ENCODE measurements around the gene RAB40A. TPM values are rescaled to one million over a fixed set of nuclear protein-coding genes. Genes with fewer than 3 reads are reported as not detected.

Gene RAB40A
- total and polyA plus RNA-seq, 2 donors (not counting 1 experiment from before 2014, with no cell fraction given): 0.15 to 0.67 TPM

- H3K27ac ChIP-seq (ENCODE audit: low read length in 2 of 2): no peak overlapping the region
- intact Hi-C loops (cut with micrococcal nuclease): no loop called here
- no peak overlapping the region for H3K4me2 ChIP-seq (replicated peaks; ENCODE audit: low read depth, low read length, poor library complexity, severe bottlenecking)
- ChIA-PET POLR2A (no interaction called here), CTCF (no interaction called here)
- H3K36me3 ChIP-seq (replicated peaks in 1 of 2; ENCODE audit: control extremely low read depth in 1 of 2, control insufficient read depth in 1 of 2, extremely low read depth in 1 of 2, insufficient read depth in 2 of 2, low read length in 1 of 2): no peaks in the 10 kb centered on the region
- H2AFZ ChIP-seq (ENCODE audit: insufficient read depth, low read depth, low read length, poor library complexity, severe bottlenecking): no peak overlapping the region
- no peaks in the 10 kb centered on the region for H3K9me3 Mint-ChIP-seq (ENCODE audit: insufficient read depth)
- no peaks in the 10 kb centered on the region for H3K4me1 ChIP-seq (ENCODE audit: control insufficient read depth in 2 of 2, insufficient read depth in 2 of 2, low read length in 2 of 2)
- no peak for DNase-seq
- H3K27ac Mint-ChIP-seq: no peak overlapping the region
- H3K79me2 ChIP-seq (ENCODE audit: control insufficient read depth, insufficient read depth, low read length): no peaks in the 10 kb centered on the region
- H4K20me1 ChIP-seq (ENCODE audit: control insufficient read depth, insufficient read depth, low read length, poor library complexity, severe bottlenecking): no peaks in the 10 kb centered on the region
- no peaks in the 10 kb centered on the region for H3K27me3 ChIP-seq (replicated peaks in 1 of 4; ENCODE audit: control extremely low read depth in 1 of 4, control insufficient read depth in 3 of 4, insufficient read depth in 4 of 4, low read length in 3 of 4)
- TF ChIP-seq, protein P1, sequence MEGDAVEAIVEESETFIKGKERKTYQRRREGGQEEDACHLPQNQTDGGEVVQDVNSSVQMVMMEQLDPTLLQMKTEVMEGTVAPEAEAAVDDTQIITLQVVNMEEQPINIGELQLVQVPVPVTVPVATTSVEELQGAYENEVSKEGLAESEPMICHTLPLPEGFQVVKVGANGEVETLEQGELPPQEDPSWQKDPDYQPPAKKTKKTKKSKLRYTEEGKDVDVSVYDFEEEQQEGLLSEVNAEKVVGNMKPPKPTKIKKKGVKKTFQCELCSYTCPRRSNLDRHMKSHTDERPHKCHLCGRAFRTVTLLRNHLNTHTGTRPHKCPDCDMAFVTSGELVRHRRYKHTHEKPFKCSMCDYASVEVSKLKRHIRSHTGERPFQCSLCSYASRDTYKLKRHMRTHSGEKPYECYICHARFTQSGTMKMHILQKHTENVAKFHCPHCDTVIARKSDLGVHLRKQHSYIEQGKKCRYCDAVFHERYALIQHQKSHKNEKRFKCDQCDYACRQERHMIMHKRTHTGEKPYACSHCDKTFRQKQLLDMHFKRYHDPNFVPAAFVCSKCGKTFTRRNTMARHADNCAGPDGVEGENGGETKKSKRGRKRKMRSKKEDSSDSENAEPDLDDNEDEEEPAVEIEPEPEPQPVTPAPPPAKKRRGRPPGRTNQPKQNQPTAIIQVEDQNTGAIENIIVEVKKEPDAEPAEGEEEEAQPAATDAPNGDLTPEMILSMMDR (IDR thresholded peaks at IDR 0.05): no peak
- no peak for TF ChIP-seq EZH2 (IDR thresholded peaks at IDR 0.05; ENCODE audit: borderline replicate concordance, insufficient read depth, low read depth, low read length, poor library complexity, severe bottlenecking)
- WGBS (ENCODE audit: insufficient coverage): 100% methylated on average over 1 of the region's 6 CpGs
- no peak overlapping the region for H3K4me3 Mint-ChIP-seq
- H3K27me3 Mint-ChIP-seq: no peaks in the 10 kb centered on the region
- no peak for ATAC-seq (ENCODE audit: low read depth)
- peaks cover 0 to 2% (median 0%) of the 10 kb centered on the region in 3 donors for H3K9me3 ChIP-seq (ENCODE audit: control extremely low read depth in 1 of 3, control insufficient read depth in 2 of 3, insufficient read depth in 1 of 3, low read length in 2 of 3)
- no peak overlapping the region for H3K9ac ChIP-seq (ENCODE audit: low read length)
- no peak overlapping the region for H3K4me3 ChIP-seq (ENCODE audit: control extremely low read depth in 1 of 5, extremely low read depth in 1 of 5, insufficient read depth in 1 of 5, low read depth in 2 of 5, low read length in 4 of 5)
- no peaks in the 10 kb centered on the region for H3K4me1 Mint-ChIP-seq
These were observed 9.3 kb downstream of the RAB40A start for GRCh38 chrX:103510031-103510430.

DNA sequence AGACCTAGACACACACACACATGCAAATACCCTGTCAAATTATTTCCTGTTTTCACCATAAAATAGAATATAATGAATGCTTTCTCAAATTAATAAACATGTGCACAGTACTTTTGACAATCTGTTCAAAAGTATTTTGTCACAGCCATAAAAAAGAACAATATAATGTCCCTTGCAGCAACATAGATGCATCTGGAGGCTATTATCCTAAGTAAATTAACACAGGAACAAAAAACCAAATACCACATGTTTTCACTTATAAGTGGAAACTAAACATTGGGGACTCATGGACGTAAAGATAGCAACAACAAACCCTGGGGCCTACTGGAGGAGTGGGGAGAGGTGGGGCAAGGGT lies 15.5 kb downstream of the RAB40A start:
- ChIA-PET CTCF (no interaction called here), POLR2A (no interaction called here)
- H2AFZ ChIP-seq (ENCODE audit: insufficient read depth, low read depth, low read length, poor library complexity, severe bottlenecking): no peak overlapping the region
- intact Hi-C loops (cut with micrococcal nuclease): no loop called here
- H3K79me2 ChIP-seq (ENCODE audit: control insufficient read depth, insufficient read depth, low read length): no peaks in the 10 kb centered on the region
- Mint-ChIP-seq H3K4me1 (no peaks in the 10 kb centered on the region), H3K27me3 (no peaks in the 10 kb centered on the region), H3K27ac (no peak overlapping the region), H3K9me3 (ENCODE audit: insufficient read depth) (no peaks in the 10 kb centered on the region), H3K4me3 (no peak overlapping the region)
- H3K27me3 ChIP-seq (replicated peaks in 1 of 4; ENCODE audit: control extremely low read depth in 1 of 4, control insufficient read depth in 3 of 4, insufficient read depth in 4 of 4, low read length in 3 of 4): no peaks in the 10 kb centered on the region
- no peak overlapping the region for H3K27ac ChIP-seq (ENCODE audit: low read length in 2 of 2)
- WGBS (ENCODE audit: insufficient coverage): no CpG with 5 or more reads among the region's 1 CpG
- no peak overlapping the region for H3K4me2 ChIP-seq (replicated peaks; ENCODE audit: low read depth, low read length, poor library complexity, severe bottlenecking)
- no peak overlapping the region for H3K4me3 ChIP-seq (ENCODE audit: control extremely low read depth in 1 of 5, extremely low read depth in 1 of 5, insufficient read depth in 1 of 5, low read depth in 2 of 5, low read length in 4 of 5)
- ATAC-seq (ENCODE audit: low read depth): no peak
- H3K36me3 ChIP-seq (replicated peaks in 1 of 2; ENCODE audit: control extremely low read depth in 1 of 2, control insufficient read depth in 1 of 2, extremely low read depth in 1 of 2, insufficient read depth in 2 of 2, low read length in 1 of 2): no peaks in the 10 kb centered on the region
- no peaks in the 10 kb centered on the region for H4K20me1 ChIP-seq (ENCODE audit: control insufficient read depth, insufficient read depth, low read length, poor library complexity, severe bottlenecking)
- H3K9ac ChIP-seq (ENCODE audit: low read length): no peak overlapping the region
- H3K4me1 ChIP-seq (ENCODE audit: control insufficient read depth in 2 of 2, insufficient read depth in 2 of 2, low read length in 2 of 2): no peaks in the 10 kb centered on the region
- DNase-seq: no peak
- TF ChIP-seq, protein P1 (IDR thresholded peaks at IDR 0.05): no peak
- TF ChIP-seq EZH2 (IDR thresholded peaks at IDR 0.05; ENCODE audit: borderline replicate concordance, insufficient read depth, low read depth, low read length, poor library complexity, severe bottlenecking): no peak
- H3K9me3 ChIP-seq (ENCODE audit: control extremely low read depth in 1 of 3, control insufficient read depth in 2 of 3, insufficient read depth in 1 of 3, low read length in 2 of 3): no peaks in the 10 kb centered on the region
